SJSA1 (cell line): ENCODE data around the gene ROBO1. TPM values are rescaled to one million over a fixed set of nuclear protein-coding genes. Genes with fewer than 3 reads are reported as not detected.
"Not testable (repeated sequence)": the region's sequence is repeated elsewhere in the genome, so short reads cannot be mapped to it uniquely, and the experiment has no call there.

Experiments used
- DNase-seq, 2 experiments: peaks; one replicate each; pipeline ENCODE4 v3.0.0-alpha.2; 2015 to 2020; ENCODE audit warnings: low spot score in 2 of 2, low read depth in 1 of 2
- H3K27ac ChIP-seq: fragments of 250-450 bp; sonication (Bioruptor Pico); 2 replicates; pipeline ENCODE4 v1.5.1; 2020; ENCODE audit warnings: mild to moderate bottlenecking, moderate library complexity
- H3K27me3 ChIP-seq: fragments of 250-450 bp; sonication (Bioruptor Pico); replicated peaks from 2 replicates; pipeline ENCODE4 v1.5.1; 2020; ENCODE audit warnings: mild to moderate bottlenecking, moderate library complexity
- H3K36me3 ChIP-seq: fragments of 250-450 bp; sonication (Bioruptor Pico); 2 replicates; pipeline ENCODE4 v1.5.1; 2020; ENCODE audit warnings: mild to moderate bottlenecking
- H3K4me1 ChIP-seq: fragments of 250-450 bp; sonication (Bioruptor Pico); replicated peaks from 2 replicates; pipeline ENCODE4 v1.6.1; 2021; ENCODE audit warnings: mild to moderate bottlenecking
- H3K4me3 ChIP-seq: fragments of 250-450 bp; sonication (Bioruptor Pico); 2 replicates; pipeline ENCODE4 v1.5.1; 2020; ENCODE audit warnings: mild to moderate bottlenecking
- H3K9me3 ChIP-seq: fragments of 250-450 bp; sonication (Bioruptor Pico); replicated peaks from 2 replicates; pipeline ENCODE4 v1.5.1; 2020; ENCODE audit warnings: mild to moderate bottlenecking
- total RNA-seq: library from RNA; depleted of rRNA; stranded (reverse); fragments of >200 nt; shearing (Covaris generic); gene quantifications from 2 replicates; pipeline ENCODE4 v1.2.3, GENCODE V29; 2014

Gene ROBO1
- total RNA-seq, 1 experiment from 2014 or later, result 38.9 TPM

DNA sequence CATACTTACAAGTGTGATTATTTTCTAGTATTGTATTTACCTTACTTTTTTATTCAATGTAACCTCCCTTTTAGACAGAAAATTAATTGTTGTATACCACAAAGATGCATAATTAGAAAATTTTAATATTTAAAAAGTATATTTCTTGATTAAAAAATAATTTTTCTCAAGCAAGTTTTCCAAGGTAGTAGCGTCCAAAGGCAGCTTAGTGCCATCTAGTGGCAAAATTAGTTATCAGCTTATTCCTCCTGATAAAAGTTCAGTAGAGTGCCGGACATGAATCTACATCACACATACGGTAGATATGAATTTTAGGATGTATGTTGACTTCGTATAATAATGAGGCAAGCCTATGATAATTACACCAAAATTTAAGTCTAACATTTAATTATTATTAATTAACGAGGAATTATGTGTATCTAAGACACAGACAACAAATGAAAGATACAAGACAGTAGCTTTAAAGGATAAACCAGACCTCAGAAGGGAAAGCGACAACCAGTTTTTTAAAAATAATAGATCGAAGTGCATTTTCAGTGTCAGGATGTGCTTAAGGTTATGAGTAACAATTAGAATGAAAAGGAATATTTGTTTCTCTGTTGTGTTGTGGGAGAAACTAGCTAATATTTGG, 405.9 kb downstream of the ROBO1 start:
- H3K27me3 ChIP-seq, result no peaks in the 10 kb centered on the region
- DNase-seq, result peak in 1 of 2 experiments; percentile 24
- no peak overlapping the region for H3K4me3 ChIP-seq
- H3K9me3 ChIP-seq, result no peaks in the 10 kb centered on the region
- H3K27ac ChIP-seq, result no peak overlapping the region
- no peaks in the 10 kb centered on the region for H3K36me3 ChIP-seq
- peaks cover 8% of the 10 kb centered on the region for H3K4me1 ChIP-seq

DNA sequence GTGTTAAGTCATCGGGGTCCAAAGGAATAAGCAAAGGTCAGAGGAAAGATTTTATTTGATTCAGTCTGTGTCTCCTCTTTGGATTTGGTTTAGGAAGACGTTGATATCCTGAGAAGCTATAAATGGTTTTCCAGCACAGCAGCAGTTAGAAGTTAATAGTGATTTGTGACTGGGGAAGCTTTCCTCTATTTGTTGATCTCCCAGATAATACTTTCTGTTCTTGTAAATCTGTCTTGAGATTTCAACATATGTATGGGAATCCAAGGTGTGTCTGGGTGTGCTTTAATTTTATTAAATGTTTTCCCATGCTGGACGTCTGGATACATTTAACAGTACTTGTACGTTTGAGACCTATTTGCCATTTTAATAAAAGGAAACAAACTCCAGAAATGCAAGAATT, 409.5 kb downstream of the ROBO1 start:
- no peaks in the 10 kb centered on the region for H3K4me1 ChIP-seq
- H3K36me3 ChIP-seq, result no peaks in the 10 kb centered on the region
- no peaks in the 10 kb centered on the region for H3K27me3 ChIP-seq
- no peaks in the 10 kb centered on the region for H3K9me3 ChIP-seq
- H3K27ac ChIP-seq, result no peak overlapping the region
- no peak for DNase-seq
- H3K4me3 ChIP-seq, result no peak overlapping the region

DNA sequence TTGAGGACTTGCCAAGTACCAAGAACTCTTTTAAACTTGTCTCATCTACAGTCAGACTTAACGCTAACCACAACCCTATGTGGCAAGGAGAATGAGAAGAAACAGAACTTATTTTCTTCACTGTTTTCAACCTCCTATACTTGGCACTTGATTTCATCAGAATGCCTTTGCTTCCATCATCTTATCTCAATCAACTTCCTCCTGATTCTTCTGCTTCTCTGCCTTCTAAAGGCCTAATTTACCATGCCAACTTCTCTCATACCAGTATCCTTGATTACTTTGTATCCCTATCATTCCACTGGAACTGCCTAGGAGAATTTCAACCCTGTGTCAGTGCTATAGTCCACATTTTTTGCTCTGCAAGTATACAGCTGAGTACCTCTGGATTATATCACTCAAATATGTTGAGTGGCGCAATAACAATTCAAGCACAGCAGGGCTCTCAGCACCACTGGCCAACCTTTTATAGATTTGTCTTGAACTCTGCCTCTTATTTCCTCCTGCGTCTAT, 413.6 kb downstream of the ROBO1 start:
- no peak overlapping the region for H3K4me3 ChIP-seq
- DNase-seq, result no peak
- no peaks in the 10 kb centered on the region for H3K4me1 ChIP-seq
- no peaks in the 10 kb centered on the region for H3K36me3 ChIP-seq
- H3K27ac ChIP-seq, result no peak overlapping the region
- H3K27me3 ChIP-seq, result no peaks in the 10 kb centered on the region
- no peaks in the 10 kb centered on the region for H3K9me3 ChIP-seq

DNA sequence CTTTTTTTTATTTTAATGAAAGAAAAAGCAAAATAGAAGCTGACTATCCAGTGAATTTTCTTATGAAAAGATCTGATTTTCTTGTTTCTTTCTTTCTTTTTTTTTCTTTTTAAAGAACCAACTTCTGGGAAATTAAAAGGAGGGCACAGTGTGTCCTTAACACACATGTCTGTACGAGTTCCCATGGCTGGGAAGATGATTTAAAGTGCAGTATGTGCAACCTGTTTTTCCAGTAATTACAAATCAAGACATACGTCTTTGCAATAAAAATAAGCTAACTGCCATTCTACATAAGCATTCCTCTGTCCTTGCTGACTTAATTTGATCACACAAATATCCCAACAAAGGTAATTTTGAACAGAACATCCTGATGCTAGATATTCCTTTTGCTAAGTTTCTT, 416.1 kb downstream of the ROBO1 start:
- Histone ChIP-seq H3K9me3 (no peaks in the 10 kb centered on the region), H3K27ac (no peak overlapping the region), H3K4me3 (no peak overlapping the region), H3K36me3 (no peaks in the 10 kb centered on the region), H3K27me3 (no peaks in the 10 kb centered on the region), H3K4me1 (no peaks in the 10 kb centered on the region)
- DNase-seq, result no peak

DNA sequence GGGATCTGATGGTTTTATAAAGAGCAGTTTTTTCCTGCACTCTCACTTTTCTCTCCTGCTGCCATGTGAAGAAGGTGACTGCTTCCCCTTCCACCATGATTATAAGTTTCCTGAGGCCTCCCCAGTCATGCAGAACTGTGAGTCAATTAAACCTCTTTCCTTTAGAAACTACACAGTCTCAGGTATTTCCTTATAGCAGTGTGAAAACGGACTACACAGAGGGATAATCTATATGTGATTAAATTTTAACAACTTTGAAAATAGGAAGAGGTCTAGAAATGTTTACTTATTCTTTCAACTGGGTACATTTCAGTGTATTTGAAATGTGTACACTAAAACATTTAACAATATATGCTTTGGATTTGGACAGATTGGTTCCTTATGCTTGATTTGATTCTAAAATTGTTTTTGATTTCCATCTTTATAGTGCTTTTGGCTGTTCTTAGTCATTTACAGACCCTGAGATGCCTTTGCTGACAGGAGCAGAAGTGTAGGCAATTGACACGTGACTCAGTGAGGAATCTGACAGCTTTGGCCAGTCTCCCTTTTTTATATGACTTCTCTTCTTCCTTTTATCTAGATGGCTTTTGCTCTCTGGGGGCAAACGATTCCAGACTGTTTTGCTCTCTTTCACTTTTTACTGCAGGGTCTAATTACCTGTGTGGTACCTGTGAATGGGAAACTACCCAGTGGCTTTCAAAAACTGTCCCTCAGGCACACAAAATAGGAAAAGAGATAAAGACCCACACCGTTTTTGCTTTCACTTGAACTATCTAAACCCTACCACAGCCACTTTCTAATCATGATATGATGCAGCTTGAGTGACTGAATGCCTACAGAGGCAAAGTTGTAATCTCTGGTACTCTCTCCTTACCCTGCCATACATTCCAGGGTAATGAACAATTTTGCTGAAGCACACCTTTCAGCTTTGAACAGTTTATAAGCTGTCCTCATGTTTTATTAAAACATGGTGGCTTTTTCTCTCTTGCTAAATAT, 422.6 kb downstream of the ROBO1 start:
- no peaks in the 10 kb centered on the region for H3K36me3 ChIP-seq
- no peak overlapping the region for H3K27ac ChIP-seq
- H3K4me3 ChIP-seq, result no peak overlapping the region
- no peaks in the 10 kb centered on the region for H3K4me1 ChIP-seq
- H3K9me3 ChIP-seq, result no peaks in the 10 kb centered on the region
- no peaks in the 10 kb centered on the region for H3K27me3 ChIP-seq
- no peak for DNase-seq

DNA sequence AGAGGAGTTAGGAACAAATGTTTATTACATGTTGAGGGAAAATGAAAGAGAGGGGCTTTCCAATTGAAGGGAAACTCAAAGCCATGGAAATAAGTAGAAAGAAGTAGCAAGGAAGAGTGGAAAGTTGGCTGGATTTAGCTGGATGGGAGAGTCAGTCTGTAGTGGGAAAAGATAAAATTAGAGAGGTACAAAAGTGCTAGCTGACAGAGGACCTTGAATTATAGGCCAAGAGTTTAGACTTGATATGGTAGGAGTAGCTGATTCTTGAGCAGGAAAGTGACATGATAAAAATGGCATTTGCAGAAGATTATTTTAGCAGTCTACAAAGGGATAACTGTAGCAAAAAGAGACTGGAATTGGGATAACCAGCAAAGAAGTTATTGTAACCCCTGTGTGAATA, 425.8 kb downstream of the ROBO1 start:
- Histone ChIP-seq H3K36me3 (no peaks in the 10 kb centered on the region), H3K27me3 (no peaks in the 10 kb centered on the region), H3K4me3 (no peak overlapping the region), H3K4me1 (no peaks in the 10 kb centered on the region), H3K27ac (no peak overlapping the region), H3K9me3 (no peaks in the 10 kb centered on the region)
- DNase-seq, result no peak

DNA sequence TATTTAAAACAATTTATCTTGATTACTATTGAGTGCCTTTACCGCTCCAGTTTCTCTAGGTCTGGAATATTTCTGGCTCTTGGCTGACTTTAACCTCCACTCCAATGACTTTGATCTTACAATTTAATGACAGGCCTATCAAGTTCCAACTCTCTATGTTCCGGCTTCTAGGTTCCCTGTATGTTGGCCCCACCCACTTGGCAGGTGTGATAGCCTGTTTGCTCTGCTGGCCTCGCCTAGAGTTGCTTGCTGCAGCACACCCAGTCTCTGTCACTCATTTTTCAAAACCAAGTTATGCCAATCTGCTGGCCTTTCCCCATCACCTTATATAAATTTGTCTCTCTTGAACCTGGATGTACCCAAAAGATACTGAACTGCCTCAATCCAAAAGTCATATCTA, 428.0 kb downstream of the ROBO1 start:
- H3K4me3 ChIP-seq, result no peak overlapping the region
- H3K4me1 ChIP-seq, result no peaks in the 10 kb centered on the region
- H3K27ac ChIP-seq, result no peak overlapping the region
- H3K36me3 ChIP-seq, result no peaks in the 10 kb centered on the region
- DNase-seq, result no peak
- no peaks in the 10 kb centered on the region for H3K27me3 ChIP-seq
- no peaks in the 10 kb centered on the region for H3K9me3 ChIP-seq

DNA sequence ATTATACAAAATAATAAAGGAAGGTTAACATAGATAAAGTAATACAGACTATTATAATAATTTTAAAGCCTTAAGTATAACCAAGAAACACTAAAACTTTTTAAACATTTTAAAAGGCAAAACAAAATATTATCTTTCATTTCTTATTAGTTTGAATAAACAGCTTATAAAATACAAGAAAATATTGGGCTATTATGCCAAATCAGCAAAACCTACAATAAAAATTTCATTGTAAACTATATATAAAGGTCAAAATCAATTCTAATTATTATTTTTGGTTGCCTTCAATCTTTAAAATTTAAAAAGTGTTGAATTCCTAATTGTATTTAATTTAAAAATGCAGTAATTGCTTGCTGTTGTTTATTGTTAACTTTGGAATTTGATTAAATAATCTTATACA, 430.0 kb downstream of the ROBO1 start:
- Histone ChIP-seq H3K36me3 (no peaks in the 10 kb centered on the region), H3K27ac (no peak overlapping the region), H3K4me1 (no peaks in the 10 kb centered on the region), H3K9me3 (no peaks in the 10 kb centered on the region), H3K4me3 (no peak overlapping the region), H3K27me3 (no peaks in the 10 kb centered on the region)
- no peak for DNase-seq

DNA sequence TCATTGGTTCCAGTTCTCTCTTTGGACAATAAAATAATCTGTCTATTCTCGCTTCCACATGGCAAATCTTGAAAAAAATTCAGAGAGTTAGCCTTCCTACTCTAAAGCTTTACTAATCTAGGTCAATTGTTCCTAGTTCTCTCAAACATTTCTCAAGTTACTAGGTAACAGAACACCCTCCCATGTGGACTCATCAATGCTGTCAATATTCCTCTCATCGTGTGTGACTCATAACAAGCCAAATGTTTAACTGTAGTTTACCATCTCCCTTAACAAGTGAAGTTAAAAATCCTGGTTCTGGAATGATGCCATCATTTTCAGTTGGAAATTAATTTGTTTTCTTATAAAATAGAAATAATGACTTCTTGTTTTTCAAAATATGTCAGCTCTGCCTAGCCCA, 438.6 kb downstream of the ROBO1 start:
- DNase-seq, result no peak
- no peak overlapping the region for H3K4me3 ChIP-seq
- H3K27ac ChIP-seq, result no peak overlapping the region
- H3K9me3 ChIP-seq, result no peaks in the 10 kb centered on the region
- H3K27me3 ChIP-seq, result no peaks in the 10 kb centered on the region
- no peaks in the 10 kb centered on the region for H3K4me1 ChIP-seq
- H3K36me3 ChIP-seq, result no peaks in the 10 kb centered on the region

DNA sequence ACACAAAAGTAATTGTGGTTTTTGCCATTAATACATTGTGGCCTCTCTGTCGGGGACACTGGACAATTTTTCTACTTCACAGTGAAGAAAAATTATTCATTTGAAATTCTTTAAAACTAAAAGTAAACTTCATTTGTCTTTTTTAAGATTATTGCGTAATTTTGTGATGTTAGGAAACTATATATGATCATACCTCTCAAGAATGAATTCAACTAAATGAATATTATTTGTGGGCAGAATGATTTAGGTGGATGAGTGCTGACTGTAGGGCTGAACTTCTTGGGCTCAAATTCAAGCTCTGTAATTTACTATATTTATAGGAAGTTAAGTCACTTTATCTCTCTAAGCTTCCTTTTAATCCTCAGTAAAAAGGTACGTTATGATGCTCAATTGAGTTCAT, 441.2 kb downstream of the ROBO1 start:
- no peaks in the 10 kb centered on the region for H3K36me3 ChIP-seq
- no peaks in the 10 kb centered on the region for H3K4me1 ChIP-seq
- no peaks in the 10 kb centered on the region for H3K9me3 ChIP-seq
- no peak overlapping the region for H3K4me3 ChIP-seq
- H3K27me3 ChIP-seq, result no peaks in the 10 kb centered on the region
- no peak for DNase-seq
- H3K27ac ChIP-seq, result no peak overlapping the region

DNA sequence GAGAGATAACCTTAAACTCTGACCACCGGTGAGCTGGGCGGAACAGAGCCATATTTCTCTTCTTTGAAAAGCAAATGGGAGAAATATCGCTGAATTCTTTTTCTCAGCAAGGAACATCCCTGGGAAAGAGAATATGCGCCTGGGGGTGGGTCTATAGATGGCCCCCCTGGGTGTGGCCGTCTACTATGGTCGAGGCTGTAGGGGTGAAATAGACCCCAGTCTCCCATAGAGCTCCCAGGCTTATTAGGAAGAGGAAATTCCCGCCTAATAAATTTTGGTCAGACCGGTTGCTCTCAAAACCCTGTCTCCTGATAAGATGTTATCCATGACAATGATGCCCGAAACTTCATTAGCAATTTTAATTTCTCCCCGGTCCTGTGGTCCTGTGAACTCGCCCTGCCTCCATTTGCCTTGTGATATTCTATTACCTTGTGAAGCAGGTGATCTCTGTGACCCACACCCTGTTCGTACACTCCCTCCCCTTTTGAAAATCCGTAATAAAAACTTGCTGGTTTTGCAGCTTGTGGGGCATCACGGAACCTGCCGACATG, 441.9 kb downstream of the ROBO1 start:
- H3K4me3 ChIP-seq, H3K27me3 ChIP-seq, H3K27ac ChIP-seq, H3K4me1 ChIP-seq, DNase-seq, H3K9me3 ChIP-seq, H3K36me3 ChIP-seq: not testable (repeated sequence)

DNA sequence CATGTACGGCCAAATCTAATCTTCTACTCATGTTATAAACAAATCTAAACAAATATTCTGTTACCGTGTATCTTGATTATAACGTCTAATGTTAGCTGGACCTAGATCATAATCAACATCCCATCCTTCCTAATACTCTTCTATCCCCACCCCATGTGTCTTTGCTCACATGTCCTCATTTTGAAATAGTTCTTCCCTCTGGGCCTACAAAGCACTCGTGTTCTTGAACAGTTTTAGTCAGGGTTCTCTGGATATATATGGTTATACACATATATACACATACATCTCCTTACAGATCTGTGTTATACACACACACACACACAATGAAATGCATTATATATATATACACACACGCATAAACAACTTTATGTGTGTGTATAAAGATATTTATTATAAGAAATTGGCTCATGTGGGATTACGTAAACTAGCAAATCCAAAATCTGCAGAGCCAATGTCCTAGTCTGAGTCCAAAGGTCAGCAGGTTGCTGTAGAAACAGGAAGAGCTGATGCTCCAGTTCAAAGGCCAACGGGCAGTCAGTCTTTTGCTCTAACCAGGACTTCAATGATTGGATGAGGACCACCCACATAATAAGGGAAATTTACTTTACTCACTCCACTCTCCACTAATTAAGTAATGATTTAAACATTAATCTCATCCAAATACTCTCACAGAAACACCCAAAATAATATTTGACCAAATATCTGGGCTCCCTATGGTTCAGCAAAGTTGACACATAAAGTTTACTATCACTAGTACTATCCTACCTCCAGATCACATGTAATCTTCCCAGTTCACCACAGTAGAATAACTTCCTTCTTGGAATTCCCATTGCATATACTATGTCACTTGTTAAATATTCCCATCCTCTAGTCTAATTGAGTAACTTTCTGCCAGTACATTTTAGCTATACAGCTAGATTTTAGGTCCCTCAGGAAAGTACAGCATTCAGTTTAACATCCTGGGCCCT, 450.0 kb downstream of the ROBO1 start:
- Histone ChIP-seq H3K27ac (no peak overlapping the region), H3K27me3 (no peaks in the 10 kb centered on the region), H3K4me3 (no peak overlapping the region), H3K4me1 (no peaks in the 10 kb centered on the region), H3K9me3 (no peaks in the 10 kb centered on the region), H3K36me3 (no peaks in the 10 kb centered on the region)
- DNase-seq, result no peak

DNA sequence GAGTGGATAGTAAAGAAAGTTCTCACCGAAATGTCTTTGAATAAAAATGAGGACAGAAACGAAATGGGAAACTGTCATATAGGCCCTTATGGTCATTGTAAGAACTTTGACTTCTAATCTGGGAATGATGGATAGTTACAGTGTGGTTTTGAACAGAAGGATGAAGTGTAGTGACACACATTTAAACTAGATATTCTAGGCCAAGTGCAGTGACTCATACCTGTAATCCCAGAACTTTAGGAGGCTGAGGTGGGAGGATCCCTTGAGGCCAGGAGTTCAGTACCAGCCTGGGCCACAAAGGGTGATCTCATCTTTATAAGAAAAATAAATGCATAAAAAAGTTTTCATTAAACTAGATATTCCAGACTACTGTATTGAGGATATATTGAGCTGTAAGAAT, 452.8 kb downstream of the ROBO1 start:
- no peak overlapping the region for H3K4me3 ChIP-seq
- H3K4me1 ChIP-seq, result no peaks in the 10 kb centered on the region
- H3K27me3 ChIP-seq, result no peaks in the 10 kb centered on the region
- no peak for DNase-seq
- H3K36me3 ChIP-seq, result no peaks in the 10 kb centered on the region
- H3K9me3 ChIP-seq, result no peaks in the 10 kb centered on the region
- no peak overlapping the region for H3K27ac ChIP-seq
